ENCODE measurements around the gene ACP7.
"Not testable (repeated sequence)": the region's sequence is repeated elsewhere in the genome, so short reads cannot be mapped to it uniquely, and the experiment has no call there.

Gene ACP7

DNA sequence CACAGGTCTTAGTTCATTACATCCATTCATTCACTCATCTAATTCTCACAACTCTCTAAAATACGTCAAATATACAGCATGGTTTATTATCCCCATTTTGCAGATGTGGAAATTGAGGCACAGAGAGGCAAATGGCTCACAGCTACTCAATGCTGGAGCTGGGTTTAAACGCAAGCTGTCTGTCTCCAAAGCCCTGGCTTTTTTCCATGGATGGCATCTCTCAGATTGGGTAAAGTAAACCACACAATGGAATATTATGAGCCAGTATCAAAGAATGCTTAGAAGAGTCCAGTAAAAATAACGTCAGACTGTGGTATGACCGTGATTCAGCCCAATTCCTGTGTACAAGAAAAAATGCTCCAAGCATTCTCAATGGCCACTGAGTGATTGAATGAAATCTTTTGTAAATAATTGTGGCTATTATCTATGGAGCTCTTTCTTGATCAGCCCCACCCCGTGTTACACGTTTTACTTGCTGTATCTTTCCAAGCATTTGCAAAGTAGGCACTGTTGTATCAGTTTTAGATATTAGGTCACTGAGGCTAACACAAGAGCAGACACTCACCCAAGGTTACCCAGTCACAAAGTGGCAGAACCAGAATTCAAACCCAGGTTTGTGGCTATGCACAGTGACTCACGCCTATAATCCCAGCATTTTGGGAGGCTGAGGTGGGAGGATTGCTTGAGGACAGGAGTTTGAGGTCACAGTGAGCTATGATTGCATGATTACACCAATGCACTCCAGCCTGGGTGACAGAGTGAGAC lies 5.5 kb upstream of the ACP7 start:
- no peak for DNase-seq

DNA sequence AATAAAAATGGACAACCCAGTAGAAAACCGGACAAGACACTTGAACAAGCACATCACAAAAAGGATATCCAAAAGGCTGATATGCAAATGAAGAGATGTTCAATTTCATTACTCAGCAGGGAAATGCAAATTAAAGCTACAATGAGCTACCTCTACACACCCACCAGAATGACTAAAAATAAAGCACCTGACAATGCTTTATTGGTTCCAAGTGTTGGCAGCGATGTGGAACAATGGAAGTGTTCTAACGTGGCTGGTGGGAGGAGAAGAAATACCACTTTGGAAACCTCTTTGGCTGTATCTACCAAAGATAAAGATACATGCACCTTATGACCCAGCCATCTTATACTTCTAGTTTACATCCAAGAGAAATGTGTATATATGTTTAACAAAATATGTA lies 3.7 kb upstream of the ACP7 start:
- DNase-seq, result no peak

DNA sequence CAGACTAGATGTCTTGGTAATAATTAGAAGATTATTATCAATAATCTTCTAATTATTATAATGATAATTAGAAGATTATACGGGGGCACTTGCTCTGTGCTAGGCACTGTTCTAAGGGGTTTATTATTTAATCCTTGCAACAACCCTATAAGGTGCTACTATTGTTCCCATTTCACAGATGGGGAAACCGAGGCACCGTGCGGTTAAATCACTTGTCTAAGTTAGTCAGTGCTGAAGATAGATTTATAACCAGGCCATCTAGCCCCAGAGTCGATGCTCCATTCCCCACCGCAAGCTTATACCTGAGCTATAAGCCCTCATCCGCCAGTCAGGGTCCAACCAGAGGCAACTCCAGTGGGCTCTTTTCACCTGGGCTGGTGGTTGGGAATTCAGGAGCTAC lies 2.0 kb upstream of the ACP7 start:
- no peak for DNase-seq

DNA sequence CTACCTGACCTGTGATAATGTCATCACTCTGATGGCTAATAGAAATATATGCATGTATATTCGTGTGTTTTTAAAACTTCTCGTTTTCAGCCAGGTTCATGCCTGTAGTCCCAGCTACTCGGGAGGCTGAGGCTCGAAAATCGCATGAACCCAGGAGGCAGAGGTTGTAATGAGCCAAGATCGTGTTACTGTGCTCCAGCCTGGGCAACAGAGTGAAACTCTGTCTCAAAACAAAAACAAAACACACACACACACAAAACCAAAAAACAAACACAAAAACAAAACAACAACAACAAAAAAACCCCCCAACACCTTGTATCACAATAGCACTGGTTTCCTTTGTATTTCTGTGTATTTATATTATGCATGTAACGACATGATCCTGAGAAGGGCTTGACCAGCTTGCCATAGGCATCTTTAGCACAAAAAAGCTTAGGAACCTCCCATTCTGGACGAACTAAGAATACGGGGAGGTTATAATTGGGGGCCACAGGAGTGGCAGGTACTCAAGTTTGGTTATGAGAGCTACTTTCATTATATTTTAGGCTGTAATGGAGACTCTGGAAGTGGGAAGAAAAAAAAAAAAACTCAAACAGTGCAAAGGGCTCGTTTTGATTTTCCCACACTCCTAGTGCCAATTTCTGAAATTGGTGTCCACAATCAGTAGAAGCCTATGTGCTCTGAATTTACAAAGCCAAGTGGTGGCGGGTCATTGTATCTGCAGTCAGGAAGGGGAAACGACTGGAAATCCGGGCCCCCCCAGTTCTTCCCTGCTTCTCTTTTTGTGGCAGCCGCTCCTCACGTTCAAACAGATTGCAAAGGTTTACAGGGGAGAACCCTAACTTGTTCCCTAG lies 1.2 kb upstream of the ACP7 start:
- no peak for DNase-seq

DNA sequence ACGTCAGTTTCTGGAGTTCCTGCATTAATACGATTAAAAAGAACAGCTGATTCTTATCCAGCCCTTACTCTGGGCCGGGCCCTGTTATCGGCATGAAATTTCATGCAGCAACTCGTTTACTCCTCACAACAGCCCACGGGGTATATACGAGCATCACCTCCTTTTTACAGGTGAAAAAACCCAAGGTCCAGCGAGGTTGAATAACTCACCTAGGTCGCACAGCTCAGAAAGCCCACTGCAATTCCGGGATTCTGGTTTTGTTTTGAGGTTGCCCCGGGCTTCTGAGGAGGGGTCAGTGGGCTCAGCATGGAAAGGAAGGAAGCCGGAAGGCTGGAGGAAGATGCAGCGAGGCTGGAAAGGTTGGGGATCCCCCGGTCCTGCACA lies 577 bp upstream of the ACP7 start:
- DNase-seq, result peak; percentile 6

DNA sequence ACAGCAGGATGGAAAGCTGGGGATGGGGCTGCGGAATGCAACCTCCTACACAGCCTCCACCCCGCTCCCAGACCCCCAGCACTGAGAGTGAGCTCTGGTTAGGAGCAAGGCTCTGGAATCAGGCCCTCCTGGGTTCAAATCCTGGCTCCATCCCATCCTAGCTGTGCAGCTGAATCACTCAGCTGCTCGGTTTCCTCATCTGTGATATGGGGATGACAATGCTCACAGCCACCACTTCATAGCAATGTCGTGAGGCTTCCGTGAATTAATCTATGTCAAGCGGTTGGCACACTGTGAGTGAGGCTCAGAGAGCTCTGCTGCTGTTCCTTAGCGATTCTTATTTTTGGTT lies 538 bp downstream of the ACP7 start:
- DNase-seq, result no peak

DNA sequence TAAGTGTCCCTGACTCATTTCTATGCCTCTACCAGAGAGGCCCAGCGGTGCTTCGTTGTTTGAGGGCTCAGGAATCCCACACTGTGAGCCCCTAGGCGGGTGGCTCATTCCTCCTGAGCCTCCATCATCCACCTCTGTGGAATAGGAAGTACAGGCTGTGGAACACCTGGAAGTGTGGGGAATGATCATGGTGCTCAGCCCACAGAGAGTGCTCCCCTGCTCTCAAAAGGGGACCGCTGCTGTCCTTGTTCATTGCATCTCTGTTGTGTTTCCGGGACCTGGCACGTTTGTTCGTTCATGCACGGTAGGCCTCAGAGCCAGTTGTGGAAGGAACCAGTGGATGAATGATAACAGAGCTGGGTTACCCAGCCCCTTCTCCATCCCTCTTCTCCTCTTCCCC lies 1.2 kb downstream of the ACP7 start:
- no peak for DNase-seq

DNA sequence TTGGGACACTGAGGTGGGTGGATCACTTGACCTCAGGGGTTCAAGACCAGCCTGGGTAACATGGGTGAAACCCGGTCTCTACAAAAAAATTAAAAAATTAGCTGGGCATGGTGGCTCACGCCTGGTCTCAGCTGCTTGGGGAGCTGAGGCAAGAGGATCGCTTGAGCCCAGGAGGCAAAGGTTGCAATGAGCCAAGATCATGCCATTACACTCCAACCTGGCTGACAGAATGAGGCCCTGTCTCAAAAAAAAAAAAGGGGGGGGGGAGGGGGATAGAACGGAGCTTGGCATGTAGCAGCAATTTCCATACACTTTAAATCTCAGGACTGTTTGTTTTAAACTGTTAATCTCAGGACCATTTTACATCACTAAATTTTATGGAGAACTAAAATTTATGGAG lies 2.2 kb downstream of the ACP7 start:
- DNase-seq, result no peak

DNA sequence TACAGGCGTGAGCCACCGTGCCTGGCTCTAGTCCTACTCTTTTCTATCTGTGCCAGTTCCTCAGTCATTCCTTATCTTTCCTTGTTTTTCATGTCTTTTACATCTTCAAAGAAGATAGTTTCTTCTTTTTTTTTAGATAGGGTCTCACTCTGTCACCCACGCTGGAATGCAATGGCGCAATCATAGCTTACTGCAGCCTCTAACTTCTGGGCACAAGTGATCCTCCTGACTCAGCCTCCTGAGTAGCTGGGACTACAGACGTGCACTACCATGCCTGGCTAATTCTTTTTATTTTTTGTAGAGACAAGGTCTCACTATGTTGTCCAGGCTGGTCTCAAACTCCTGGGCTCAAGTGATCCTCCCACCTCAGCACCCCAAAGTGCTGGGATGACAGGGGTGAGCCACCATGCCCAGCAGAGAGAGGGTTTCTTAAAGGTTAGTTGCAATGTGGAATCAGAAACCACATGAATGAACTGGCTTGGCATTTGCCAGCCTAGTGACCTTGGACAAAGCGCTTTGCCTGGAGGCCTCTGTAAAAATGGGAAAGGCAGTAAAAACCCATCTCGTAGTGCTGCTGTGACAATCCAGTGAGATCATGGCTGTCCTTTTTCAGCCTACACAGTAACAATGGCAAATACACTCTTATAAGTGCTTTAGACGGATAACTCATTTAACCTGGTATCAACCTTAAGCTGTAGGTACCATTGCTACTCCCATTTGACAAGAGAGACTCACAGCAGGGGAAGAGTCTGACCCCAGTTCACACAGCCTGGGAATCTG lies 3.9 kb downstream of the ACP7 start:
- no peak for DNase-seq

DNA sequence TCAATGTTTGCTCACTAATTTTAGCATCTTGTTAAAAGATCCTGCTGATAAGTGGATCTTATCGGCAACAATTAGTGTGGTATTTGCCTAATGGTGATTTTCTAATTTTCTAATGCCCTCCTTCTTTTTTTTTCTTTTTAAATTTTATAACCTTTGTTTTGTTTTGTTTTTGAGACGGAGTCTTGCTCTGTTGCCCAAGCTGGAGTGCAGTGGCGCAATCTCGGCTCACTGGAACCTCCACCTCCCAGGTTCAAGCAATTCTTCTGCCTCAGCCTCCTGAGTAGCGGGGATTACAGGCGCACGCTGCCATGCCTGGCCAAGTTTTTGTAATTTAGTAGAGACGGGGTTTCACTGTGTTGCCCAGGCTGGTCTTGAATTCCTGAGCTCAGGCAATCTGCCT lies 5.8 kb downstream of the ACP7 start:
- not testable (repeated sequence) for DNase-seq

DNA sequence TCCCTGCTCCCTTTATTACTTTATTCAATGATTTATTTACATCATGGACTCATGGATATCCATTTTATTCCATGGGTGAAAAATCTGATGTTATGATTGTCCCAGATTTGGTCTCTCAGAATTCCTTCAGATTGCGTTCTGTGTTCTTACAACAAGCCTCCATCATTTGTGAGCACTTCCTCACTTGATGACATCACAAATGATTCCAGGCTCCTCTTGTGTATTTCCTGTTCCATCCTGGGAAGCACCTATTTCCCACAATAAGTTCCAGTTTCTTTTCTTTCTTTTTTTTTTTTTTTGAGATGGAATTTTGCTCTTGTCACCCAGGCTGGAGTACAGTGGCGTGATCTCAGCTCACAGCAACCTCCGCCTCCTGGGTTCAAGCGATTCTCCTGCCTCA lies 6.7 kb downstream of the ACP7 start:
- no peak for DNase-seq

DNA sequence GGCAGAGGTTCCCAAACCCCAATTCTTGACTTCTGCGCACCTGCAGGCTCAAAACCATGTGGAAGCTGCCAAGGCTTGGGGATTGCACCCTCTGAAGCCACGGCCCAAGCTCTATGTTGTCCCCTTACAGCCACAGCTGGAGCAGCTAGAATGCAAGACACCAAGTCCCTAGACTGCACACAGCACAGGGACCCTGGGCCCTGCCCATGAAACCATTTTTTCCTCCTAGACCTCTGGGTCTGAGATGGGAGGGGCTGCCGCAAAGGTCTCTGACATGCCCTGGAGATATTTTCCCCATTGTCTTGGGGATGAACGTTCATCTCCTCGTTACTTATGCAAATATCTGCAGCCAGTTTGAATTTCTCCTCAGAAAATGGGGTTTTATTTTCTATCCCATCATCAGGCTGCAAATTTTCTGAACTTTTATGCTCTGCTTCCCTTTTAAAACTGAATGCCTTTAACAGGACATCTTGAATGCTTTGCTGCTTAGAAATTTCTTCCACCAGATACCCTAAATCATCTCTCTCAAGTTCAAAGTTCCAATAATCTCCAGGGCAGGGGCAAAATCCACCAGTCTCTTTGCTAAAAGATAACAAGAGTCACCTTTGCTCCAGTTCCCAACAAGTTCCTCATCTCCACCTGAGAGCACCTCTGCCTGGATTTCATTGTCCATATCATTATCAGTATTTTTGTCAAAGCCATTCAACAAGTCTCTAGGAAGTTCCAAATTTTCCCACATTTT lies 11.8 kb downstream of the ACP7 start:
- not testable (repeated sequence) for DNase-seq

DNA sequence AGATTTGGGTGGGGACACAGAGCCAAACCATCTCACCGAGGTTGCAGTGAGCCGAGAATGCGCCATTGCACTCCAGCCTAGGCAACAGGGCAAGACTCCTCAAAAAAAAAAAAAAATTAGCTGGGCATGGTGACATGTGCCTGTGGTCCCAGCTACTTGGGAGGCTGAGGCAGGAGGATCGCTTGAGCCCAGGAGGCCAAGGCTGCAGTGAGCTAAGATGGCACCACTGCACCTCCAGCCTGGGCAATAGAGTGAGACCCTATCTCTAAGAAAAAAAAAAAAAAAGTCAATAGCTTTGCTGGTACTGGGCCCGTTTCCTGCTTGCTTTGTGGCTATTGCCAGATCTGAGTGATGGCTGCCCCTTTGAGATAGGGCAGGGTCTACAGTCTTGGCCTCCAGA lies 13.1 kb downstream of the ACP7 start:
- DNase-seq, result no peak

DNA sequence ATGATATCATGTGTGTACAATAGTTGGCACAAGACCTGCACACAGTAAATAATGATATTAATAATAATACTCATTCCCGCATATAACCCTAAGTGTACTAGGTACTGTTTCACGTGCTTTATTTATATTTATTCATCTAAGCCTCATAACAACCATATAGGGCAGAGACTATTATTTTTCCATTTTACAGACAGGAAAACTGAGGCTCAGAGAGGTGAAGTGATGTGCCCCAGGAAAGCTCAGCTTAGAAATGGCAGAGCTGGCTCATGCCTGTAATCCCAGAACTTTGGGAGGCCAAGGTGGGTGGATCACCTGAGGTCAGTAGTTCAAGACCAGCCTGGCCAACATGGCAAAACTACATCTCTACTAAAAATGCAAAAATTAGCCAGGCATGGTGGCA lies 13.6 kb downstream of the ACP7 start:
- DNase-seq, result no peak

DNA sequence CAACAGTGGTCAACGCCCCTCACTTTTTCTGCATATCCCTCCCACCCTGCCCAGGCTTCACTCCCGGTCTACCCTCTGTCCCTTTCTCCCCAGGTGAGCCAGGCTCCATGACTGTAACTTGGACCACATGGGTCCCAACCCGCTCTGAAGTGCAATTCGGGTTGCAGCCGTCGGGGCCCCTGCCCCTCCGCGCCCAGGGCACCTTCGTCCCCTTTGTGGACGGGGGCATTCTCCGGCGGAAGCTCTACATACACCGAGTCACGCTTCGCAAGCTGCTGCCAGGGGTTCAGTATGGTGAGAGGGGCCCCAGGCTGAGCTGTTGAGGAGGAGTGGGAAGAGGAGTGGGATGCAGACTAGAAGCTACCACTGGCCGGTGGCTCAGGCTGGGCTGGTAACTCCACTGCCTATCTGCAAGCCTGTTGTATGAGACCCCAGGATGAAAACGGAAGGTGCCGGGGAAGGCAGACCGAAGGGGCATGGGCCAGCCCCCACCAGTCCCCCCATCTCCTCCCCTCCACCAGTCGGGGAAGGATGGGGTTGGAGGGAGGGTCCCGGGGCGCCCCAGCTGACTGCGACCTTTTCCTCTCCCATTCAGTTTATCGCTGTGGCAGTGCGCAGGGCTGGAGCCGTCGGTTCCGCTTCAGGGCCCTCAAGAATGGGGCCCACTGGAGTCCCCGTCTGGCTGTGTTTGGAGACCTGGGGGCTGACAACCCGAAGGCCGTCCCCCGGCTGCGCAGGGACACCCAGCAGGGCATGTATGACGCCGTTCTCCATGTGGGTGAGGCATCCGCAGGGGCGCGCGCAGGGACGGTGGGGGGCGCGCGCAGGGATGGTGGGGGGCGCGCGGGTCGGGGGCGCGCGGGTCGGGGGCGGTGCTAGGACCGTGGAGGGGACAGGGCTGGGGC lies 14.4 kb downstream of the ACP7 start:
- no peak for DNase-seq

DNA sequence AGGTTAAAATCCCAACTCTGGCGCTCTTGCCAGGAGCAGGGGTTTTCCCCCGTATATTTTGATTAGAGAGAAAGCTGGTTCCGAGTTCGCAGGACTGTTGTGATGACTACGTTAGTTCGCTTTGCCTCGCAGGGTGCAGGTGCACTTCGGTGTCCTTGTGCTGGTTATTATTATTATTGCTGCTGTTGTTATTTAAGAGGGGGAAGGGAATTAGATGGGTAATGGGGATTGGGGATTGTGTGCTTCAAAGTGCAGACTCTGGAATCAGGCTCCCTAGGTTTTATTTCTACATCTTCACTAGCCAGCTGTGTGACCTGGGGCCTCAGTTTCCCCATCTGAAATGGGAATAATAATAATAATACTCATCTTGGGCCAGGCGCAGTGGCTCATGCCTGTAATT lies 15.2 kb downstream of the ACP7 start:
- no peak for DNase-seq

DNA sequence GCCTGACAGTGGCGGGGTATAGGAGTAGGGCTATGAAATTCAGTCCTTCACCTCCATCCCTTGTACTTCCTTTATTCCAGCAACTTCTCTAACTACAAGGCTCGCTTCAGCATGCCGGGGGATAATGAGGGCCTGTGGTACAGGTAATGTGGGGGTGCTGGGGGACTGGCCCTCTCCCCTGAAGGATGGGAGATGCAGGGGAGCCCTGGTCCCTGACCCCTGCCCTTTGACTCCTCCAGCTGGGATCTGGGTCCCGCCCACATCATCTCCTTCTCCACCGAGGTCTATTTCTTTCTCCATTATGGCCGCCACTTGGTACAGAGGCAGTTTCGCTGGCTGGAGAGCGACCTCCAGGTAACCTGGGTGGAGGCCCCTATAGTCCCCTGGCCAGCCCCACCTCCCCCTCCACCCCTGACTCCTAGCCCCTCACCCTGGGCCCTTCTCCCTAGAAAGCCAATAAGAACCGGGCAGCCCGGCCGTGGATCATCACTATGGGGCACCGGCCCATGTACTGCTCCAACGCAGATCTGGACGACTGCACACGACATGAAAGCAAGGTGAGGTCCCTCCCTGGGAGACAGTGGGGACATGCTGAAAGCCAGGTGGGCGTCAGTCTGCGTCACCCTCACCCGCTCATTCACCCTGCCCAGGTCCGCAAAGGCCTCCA lies 16.5 kb downstream of the ACP7 start:
- DNase-seq, result no peak

DNA sequence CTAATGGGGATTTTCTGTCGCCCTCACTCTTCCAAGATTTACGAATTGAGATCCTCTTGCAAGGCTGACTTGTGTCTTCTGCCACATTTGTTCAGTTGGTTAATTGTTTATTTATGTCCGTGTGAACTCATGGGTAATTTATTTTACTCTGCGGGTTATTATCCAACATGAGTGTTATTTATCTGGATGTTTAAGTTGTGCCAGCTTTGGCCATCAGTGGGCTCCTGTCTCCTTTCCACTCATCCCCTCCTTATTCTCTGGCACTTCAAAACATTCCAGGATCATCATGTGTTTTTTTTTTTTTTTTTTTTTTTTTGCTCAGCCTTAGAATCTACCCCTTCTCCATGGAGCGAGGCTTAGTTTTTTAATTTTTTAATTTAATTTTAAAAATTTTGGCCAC lies 19.0 kb downstream of the ACP7 start:
- DNase-seq, result no peak

DNA sequence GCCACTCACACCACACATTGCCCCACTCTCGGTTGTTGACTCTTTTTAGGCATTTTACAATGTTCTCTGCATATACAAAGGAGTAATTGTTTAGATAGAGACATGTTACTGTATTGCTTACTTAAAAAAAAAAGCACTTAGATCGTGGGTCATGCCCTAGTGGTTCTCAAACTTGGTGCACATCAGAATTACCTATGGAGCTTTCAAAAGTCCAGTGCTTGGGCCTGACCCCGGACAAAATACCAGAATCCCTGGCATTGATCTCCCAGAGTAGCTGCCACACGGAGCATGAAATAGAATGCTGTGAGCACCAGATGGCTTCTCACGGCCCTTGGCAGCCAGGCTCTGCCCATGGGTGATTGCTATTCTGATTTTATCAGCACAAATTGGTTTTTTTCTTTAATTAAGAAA lies 20.0 kb downstream of the ACP7 start:
- DNase-seq, result no peak

DNA sequence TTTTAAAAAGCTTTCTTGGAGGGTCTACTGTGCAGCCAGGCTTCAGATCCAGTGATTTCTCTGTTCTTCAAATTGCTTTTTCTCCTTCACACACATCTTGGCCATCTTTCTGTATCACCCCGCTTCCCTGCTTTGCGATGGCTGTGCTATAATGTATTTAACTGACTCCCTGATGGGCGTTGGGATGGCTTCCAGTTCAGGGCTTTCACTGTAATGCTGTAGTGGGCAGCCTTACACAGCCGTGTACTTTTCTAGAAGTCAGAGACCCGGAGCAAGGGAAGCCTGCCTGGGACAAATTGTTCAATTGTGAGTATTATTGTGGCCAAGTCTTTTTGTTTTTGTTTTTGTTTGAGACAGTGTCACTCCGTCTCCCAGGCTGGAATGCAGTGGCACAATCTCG lies 22.0 kb downstream of the ACP7 start:
- no peak for DNase-seq

DNA sequence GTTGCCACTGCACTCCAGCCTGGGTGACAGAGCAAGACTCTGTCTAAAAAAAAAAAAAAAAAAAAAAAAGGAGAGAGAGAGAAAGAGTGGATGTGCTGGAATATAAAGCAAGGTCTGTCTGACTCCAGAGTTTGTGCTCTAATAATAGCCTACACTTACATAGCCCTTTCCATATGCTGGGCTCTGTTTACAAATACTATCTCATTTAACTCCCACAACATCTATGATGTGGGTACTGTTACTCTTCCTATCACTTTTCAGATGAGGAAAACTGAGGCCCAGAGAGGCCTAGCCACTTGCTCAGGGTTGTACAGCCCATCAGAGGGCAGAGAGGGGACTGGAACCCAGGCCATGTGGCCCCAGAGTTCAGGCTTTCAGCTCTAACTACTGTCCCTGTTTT lies 25.5 kb downstream of the ACP7 start:
- no peak for DNase-seq
